ENCODE data around the gene FGGY.
"Not testable (repeated sequence)": the region's sequence is repeated elsewhere in the genome, so short reads cannot be mapped to it uniquely, and the experiment has no call there.

The FGGY gene

GRCh38 chr1:59568158-59568935 lies 271.5 kb downstream of the FGGY start:
- Histone ChIP-seq H3K4me3 (ENCODE audit: insufficient read length, low read depth) (no peak overlapping the region), H3K27me3 (ENCODE audit: insufficient read depth, insufficient read length) (no peaks in the 10 kb centered on the region), H3K9ac (ENCODE audit: insufficient read length, low read depth) (no peak overlapping the region), H3K36me3 (ENCODE audit: insufficient read depth, insufficient read length, low read length) (no peaks in the 10 kb centered on the region), H3K4me1 (ENCODE audit: insufficient read depth, insufficient read length) (no peaks in the 10 kb centered on the region), H3K9me3 (ENCODE audit: insufficient read depth, low read length) (no peaks in the 10 kb centered on the region; the same call in 1 of the 2 replicates)
- no peak for DNase-seq (ENCODE audit: low read depth, low spot score)
- TF ChIP-seq ZNF274 (IDR thresholded peaks at IDR 0.05; ENCODE audit: low read depth, low read length), result no peak
- no peak for TF ChIP-seq SUZ12 (IDR thresholded peaks at IDR 0.05; ENCODE audit: extremely low read depth, insufficient read depth, insufficient read length)
- TF ChIP-seq YY1 (IDR thresholded peaks at IDR 0.05; ENCODE audit: insufficient read depth, insufficient read length), result no peak

DNA sequence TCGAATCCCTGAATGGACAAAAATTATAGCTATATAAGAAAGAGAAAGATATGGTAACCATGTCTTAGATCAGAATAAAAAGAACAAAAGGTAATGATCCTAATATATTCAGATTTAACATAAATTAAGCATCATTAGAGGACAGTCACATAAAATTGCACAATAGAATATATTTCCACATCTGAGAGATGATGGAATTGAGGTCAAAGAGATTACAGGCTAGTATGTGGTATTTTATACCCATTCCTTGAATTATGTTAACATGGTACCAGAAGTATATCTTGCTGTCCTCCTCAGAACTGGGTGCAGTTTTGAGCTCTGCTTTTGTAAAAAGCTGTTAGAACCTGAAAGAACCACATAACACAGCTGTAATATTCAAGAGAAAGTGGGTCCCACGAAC lies 272.3 kb downstream of the FGGY start:
- Histone ChIP-seq H3K4me1 (ENCODE audit: insufficient read depth, insufficient read length) (no peaks in the 10 kb centered on the region), H3K9ac (ENCODE audit: insufficient read length, low read depth) (no peak overlapping the region), H3K27me3 (ENCODE audit: insufficient read depth, insufficient read length) (no peaks in the 10 kb centered on the region), H3K9me3 (ENCODE audit: insufficient read depth, low read length) (peaks cover 7% of the 10 kb centered on the region), H3K36me3 (ENCODE audit: insufficient read depth, insufficient read length, low read length) (no peaks in the 10 kb centered on the region), H3K4me3 (ENCODE audit: insufficient read length, low read depth) (no peak overlapping the region)
- no peak for TF ChIP-seq ZNF274 (IDR thresholded peaks at IDR 0.05; ENCODE audit: low read depth, low read length)
- TF ChIP-seq YY1 (IDR thresholded peaks at IDR 0.05; ENCODE audit: insufficient read depth, insufficient read length), result no peak
- TF ChIP-seq SUZ12 (IDR thresholded peaks at IDR 0.05; ENCODE audit: extremely low read depth, insufficient read depth, insufficient read length), result no peak
- DNase-seq (ENCODE audit: low read depth, low spot score), result no peak

DNA sequence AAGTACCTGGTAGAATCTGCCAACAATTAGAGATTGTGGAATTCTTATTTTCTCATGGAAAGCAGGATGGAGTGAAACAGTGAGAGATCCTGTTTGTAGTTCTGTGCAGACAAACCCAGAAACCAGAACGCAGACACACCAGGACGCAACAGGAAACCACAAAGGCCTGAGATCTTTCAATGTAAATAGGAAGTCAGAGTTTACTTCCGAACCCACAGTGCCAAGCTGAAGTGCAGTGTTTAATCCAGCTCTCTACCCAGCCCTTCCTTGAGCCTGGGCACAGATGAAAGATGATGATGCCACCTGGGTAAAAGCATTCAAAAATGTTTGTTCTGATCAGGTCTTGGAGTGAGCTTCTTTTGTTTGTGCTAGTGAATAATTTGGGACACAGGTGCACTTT lies 273.6 kb downstream of the FGGY start:
- H3K9ac ChIP-seq (ENCODE audit: insufficient read length, low read depth), result no peak overlapping the region
- TF ChIP-seq SUZ12 (IDR thresholded peaks at IDR 0.05; ENCODE audit: extremely low read depth, insufficient read depth, insufficient read length) (no peak), ZNF274 (IDR thresholded peaks at IDR 0.05; ENCODE audit: low read depth, low read length) (no peak), YY1 (IDR thresholded peaks at IDR 0.05; ENCODE audit: insufficient read depth, insufficient read length) (no peak)
- H3K36me3 ChIP-seq (ENCODE audit: insufficient read depth, insufficient read length, low read length), result no peaks in the 10 kb centered on the region
- no peak for DNase-seq (ENCODE audit: low read depth, low spot score)
- H3K4me3 ChIP-seq (ENCODE audit: insufficient read length, low read depth), result no peak overlapping the region
- peaks cover 9% of the 10 kb centered on the region for H3K9me3 ChIP-seq (ENCODE audit: insufficient read depth, low read length)
- no peaks in the 10 kb centered on the region for H3K27me3 ChIP-seq (ENCODE audit: insufficient read depth, insufficient read length)
- H3K4me1 ChIP-seq (ENCODE audit: insufficient read depth, insufficient read length), result no peaks in the 10 kb centered on the region

DNA sequence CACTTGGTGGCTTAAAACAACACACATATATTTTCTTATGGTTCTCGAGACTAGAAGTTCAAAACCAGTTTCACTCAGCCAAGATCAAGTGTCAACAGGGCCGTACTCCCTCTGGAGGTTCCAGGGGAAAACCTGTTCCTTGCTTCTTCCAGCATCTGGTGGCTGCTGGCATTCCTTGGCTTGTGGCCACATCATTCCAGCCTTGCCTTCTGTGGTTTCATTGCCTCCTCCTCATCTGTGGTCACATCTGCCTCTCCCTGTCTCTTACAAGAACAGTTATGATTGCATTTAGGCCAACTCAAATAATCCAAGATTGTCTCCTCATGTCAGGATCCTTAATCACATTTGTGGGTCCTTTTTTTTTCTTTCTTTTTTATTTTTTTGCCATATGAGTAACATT lies 277.2 kb downstream of the FGGY start:
- no peak for DNase-seq (ENCODE audit: low read depth, low spot score)
- no peaks in the 10 kb centered on the region for H3K27me3 ChIP-seq (ENCODE audit: insufficient read depth, insufficient read length)
- H3K4me1 ChIP-seq (ENCODE audit: insufficient read depth, insufficient read length), result no peaks in the 10 kb centered on the region
- no peaks in the 10 kb centered on the region for H3K36me3 ChIP-seq (ENCODE audit: insufficient read depth, insufficient read length, low read length)
- TF ChIP-seq SUZ12 (IDR thresholded peaks at IDR 0.05; ENCODE audit: extremely low read depth, insufficient read depth, insufficient read length) (no peak), YY1 (IDR thresholded peaks at IDR 0.05; ENCODE audit: insufficient read depth, insufficient read length) (no peak), ZNF274 (IDR thresholded peaks at IDR 0.05; ENCODE audit: low read depth, low read length) (no peak)
- no peak overlapping the region for H3K9ac ChIP-seq (ENCODE audit: insufficient read length, low read depth)
- no peak overlapping the region for H3K4me3 ChIP-seq (ENCODE audit: insufficient read length, low read depth)
- peaks cover 9% of the 10 kb centered on the region for H3K9me3 ChIP-seq (ENCODE audit: insufficient read depth, low read length)

GRCh38 chr1:59577774-59578173 lies 280.9 kb downstream of the FGGY start:
- no peaks in the 10 kb centered on the region for H3K36me3 ChIP-seq (ENCODE audit: insufficient read depth, insufficient read length, low read length)
- H3K9me3 ChIP-seq (ENCODE audit: insufficient read depth, low read length), result peaks cover 9% of the 10 kb centered on the region
- no peak overlapping the region for H3K4me3 ChIP-seq (ENCODE audit: insufficient read length, low read depth)
- no peaks in the 10 kb centered on the region for H3K4me1 ChIP-seq (ENCODE audit: insufficient read depth, insufficient read length)
- no peak for TF ChIP-seq ZNF274 (IDR thresholded peaks at IDR 0.05; ENCODE audit: low read depth, low read length)
- TF ChIP-seq SUZ12 (IDR thresholded peaks at IDR 0.05; ENCODE audit: extremely low read depth, insufficient read depth, insufficient read length), result no peak
- no peak for TF ChIP-seq YY1 (IDR thresholded peaks at IDR 0.05; ENCODE audit: insufficient read depth, insufficient read length)
- H3K9ac ChIP-seq (ENCODE audit: insufficient read length, low read depth), result no peak overlapping the region
- no peak for DNase-seq (ENCODE audit: low read depth, low spot score)
- H3K27me3 ChIP-seq (ENCODE audit: insufficient read depth, insufficient read length), result no peaks in the 10 kb centered on the region

DNA sequence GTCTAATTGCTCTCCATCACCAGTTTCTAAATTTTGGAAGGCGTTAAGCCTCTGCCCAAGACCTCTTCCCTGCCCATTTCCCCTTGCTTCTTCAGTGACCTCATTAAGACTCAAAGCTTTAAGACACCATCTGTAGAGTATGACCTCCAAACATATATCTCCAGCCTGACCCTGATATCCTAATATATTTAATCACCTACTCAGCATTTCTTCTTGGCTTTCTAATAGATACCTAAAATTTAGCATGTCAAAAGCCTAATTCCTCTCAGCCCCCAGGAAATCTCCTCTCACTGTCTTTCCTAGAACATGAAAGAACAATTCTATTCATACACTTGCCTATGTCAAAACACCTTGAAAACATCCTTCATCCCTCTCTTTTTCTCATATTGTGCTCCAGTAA lies 282.3 kb downstream of the FGGY start:
- Histone ChIP-seq H3K4me1 (ENCODE audit: insufficient read depth, insufficient read length) (no peaks in the 10 kb centered on the region), H3K9ac (ENCODE audit: insufficient read length, low read depth) (no peak overlapping the region), H3K27me3 (ENCODE audit: insufficient read depth, insufficient read length) (no peaks in the 10 kb centered on the region), H3K9me3 (ENCODE audit: insufficient read depth, low read length) (peaks cover 1% of the 10 kb centered on the region), H3K4me3 (ENCODE audit: insufficient read length, low read depth) (no peak overlapping the region), H3K36me3 (ENCODE audit: insufficient read depth, insufficient read length, low read length) (no peaks in the 10 kb centered on the region)
- no peak for DNase-seq (ENCODE audit: low read depth, low spot score)
- no peak for TF ChIP-seq SUZ12 (IDR thresholded peaks at IDR 0.05; ENCODE audit: extremely low read depth, insufficient read depth, insufficient read length)
- TF ChIP-seq YY1 (IDR thresholded peaks at IDR 0.05; ENCODE audit: insufficient read depth, insufficient read length), result no peak
- TF ChIP-seq ZNF274 (IDR thresholded peaks at IDR 0.05; ENCODE audit: low read depth, low read length), result no peak

DNA sequence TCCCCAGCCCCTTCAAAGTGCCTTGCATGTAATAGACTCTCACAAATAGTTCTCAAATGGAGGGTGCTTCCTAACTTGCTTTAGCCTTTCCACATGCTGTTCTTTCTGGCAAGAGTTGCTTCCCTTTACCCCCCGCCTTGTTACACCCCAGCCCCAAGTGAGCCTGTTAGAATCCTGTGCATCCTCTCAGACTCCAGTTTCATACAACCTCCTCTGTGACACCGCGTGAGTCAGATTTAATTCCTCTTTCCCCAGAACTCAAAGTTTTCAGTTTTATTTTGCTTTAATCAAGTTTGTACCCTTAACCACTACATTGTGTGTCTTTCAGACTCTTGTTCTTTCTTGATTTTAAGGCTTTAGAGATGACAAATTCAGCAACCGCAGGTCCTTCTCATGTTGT lies 283.4 kb downstream of the FGGY start:
- no peak for DNase-seq (ENCODE audit: low read depth, low spot score)
- no peaks in the 10 kb centered on the region for H3K36me3 ChIP-seq (ENCODE audit: insufficient read depth, insufficient read length, low read length)
- no peaks in the 10 kb centered on the region for H3K27me3 ChIP-seq (ENCODE audit: insufficient read depth, insufficient read length)
- no peak overlapping the region for H3K4me3 ChIP-seq (ENCODE audit: insufficient read length, low read depth)
- no peaks in the 10 kb centered on the region for H3K4me1 ChIP-seq (ENCODE audit: insufficient read depth, insufficient read length)
- H3K9me3 ChIP-seq (ENCODE audit: insufficient read depth, low read length), result no peaks in the 10 kb centered on the region
- H3K9ac ChIP-seq (ENCODE audit: insufficient read length, low read depth), result no peak overlapping the region
- TF ChIP-seq SUZ12 (IDR thresholded peaks at IDR 0.05; ENCODE audit: extremely low read depth, insufficient read depth, insufficient read length) (no peak), YY1 (IDR thresholded peaks at IDR 0.05; ENCODE audit: insufficient read depth, insufficient read length) (no peak), ZNF274 (IDR thresholded peaks at IDR 0.05; ENCODE audit: low read depth, low read length) (no peak)

- not testable (repeated sequence) for H3K4me3 ChIP-seq (ENCODE audit: insufficient read length, low read depth); H3K36me3 ChIP-seq (ENCODE audit: insufficient read depth, insufficient read length, low read length); H3K27me3 ChIP-seq (ENCODE audit: insufficient read depth, insufficient read length); H3K4me1 ChIP-seq (ENCODE audit: insufficient read depth, insufficient read length); H3K9me3 ChIP-seq (ENCODE audit: insufficient read depth, low read length); H3K9ac ChIP-seq (ENCODE audit: insufficient read length, low read depth); DNase-seq (ENCODE audit: low read depth, low spot score)
Observed at GRCh38 chr1:59592410-59592809, 295.5 kb downstream of the FGGY start.

Measured in NT2/D1 (cell line).